HG03378 (cell line): ENCODE results near the gene SLC6A19.
"Not testable (repeated sequence)": the region's sequence is repeated elsewhere in the genome, so short reads cannot be mapped to it uniquely, and the experiment has no call there.

Source experiments
- ATAC-seq: cut with Tn5 transposase; IDR thresholded peaks from one replicate; pipeline ENCODE4 v1.9.1; 2021; ENCODE audit warnings: mild to moderate bottlenecking, moderate library complexity; ENCODE audit not compliant: unreplicated experiment

SLC6A19 gene

GRCh38 chr5:1220351-1220750 is 19.0 kb downstream of the SLC6A19 start:
- no peak for ATAC-seq

GRCh38 chr5:1220831-1221230 is 19.4 kb downstream of the SLC6A19 start:
- no peak for ATAC-seq

- no peak for ATAC-seq
Observed at GRCh38 chr5:1221721-1222120, 20.3 kb downstream of the SLC6A19 start.

- ATAC-seq = no peak
Observed at GRCh38 chr5:1222147-1222546, 20.8 kb downstream of the SLC6A19 start.

GRCh38 chr5:1222621-1223277 is 21.4 kb downstream of the SLC6A19 start:
- no peak for ATAC-seq

GRCh38 chr5:1223278-1223670 is 21.9 kb downstream of the SLC6A19 start:
- no peak for ATAC-seq

GRCh38 chr5:1224631-1225030 is 23.2 kb downstream of the SLC6A19 start:
- no peak for ATAC-seq

- no peak for ATAC-seq
Observed at GRCh38 chr5:1225081-1225480, 23.7 kb downstream of the SLC6A19 start, which contains the start of gene SLC6A18. Gene SLC6A18 (plus strand): TSS chr5:1225381. CDS start chr5:1225478, 97 bp downstream.

- no peak for ATAC-seq
Observed at GRCh38 chr5:1226231-1226630, 24.8 kb downstream of the SLC6A19 start.

- ATAC-seq = no peak
Observed at GRCh38 chr5:1226839-1227581, 25.6 kb downstream of the SLC6A19 start.

- ATAC-seq = no peak
Observed at GRCh38 chr5:1227667-1228066, 26.3 kb downstream of the SLC6A19 start.

- no peak for ATAC-seq
Observed at GRCh38 chr5:1228120-1228519, 26.7 kb downstream of the SLC6A19 start.

GRCh38 chr5:1229023-1229422 is 27.6 kb downstream of the SLC6A19 start:
- ATAC-seq = not testable (repeated sequence)

GRCh38 chr5:1229822-1230221 is 28.4 kb downstream of the SLC6A19 start:
- no peak for ATAC-seq

GRCh38 chr5:1230551-1230950 is 29.2 kb downstream of the SLC6A19 start:
- ATAC-seq = no peak

GRCh38 chr5:1231354-1231905 is 30.0 kb downstream of the SLC6A19 start:
- ATAC-seq = no peak

- no peak for ATAC-seq
Observed at GRCh38 chr5:1232780-1233179, 31.4 kb downstream of the SLC6A19 start.

- no peak for ATAC-seq
Observed at GRCh38 chr5:1235379-1235778, 34.0 kb downstream of the SLC6A19 start.

GRCh38 chr5:1235838-1236237 is 34.4 kb downstream of the SLC6A19 start:
- ATAC-seq = no peak

GRCh38 chr5:1239505-1240251 is 38.3 kb downstream of the SLC6A19 start:
- ATAC-seq = no peak

- no peak for ATAC-seq
Observed at GRCh38 chr5:1240496-1241260, 39.3 kb downstream of the SLC6A19 start.
